ENCODE results near the gene HEPN1. TPM values are rescaled to one million over a fixed set of nuclear protein-coding genes. Genes with fewer than 3 reads are reported as not detected.

Gene HEPN1
- total and polyA plus RNA-seq, 2 of the 8 experiments (the other 6 are each of a cell fraction or from before 2014, with no cell fraction given): not detected

- TF ChIP-seq POLR2AphosphoS5 (IDR thresholded peaks at IDR 0.05; ENCODE audit: low read depth, low read length) (no peak), NRF1 (IDR thresholded peaks at IDR 0.05; ENCODE audit: low read depth, low read length) (no peak), TCF12 (IDR thresholded peaks at IDR 0.05; ENCODE audit: low read depth, low read length) (no peak), BCL11A (IDR thresholded peaks at IDR 0.05; ENCODE audit: low read depth in 2 of 2, low read length in 2 of 2) (no peak)
Measured at GRCh38 chr11:124930799-124931198, 11.7 kb downstream of the HEPN1 start (continued).
